HUES48 (cell line): ENCODE measurements around the gene TNN.
A peak's percentile ranks its signal among the peaks of the same experiment; 100 is the strongest.

ENCODE experiments used
- H3K27ac ChIP-seq: one replicate; pipeline ENCODE4 v1.7.0; 2013; ENCODE audit warnings: low read depth, low read length, inconsistent platforms
- H3K27me3 ChIP-seq: 2 replicates; pipeline ENCODE4 v1.6.1; 2013; ENCODE audit warnings: mild to moderate bottlenecking, low read length; ENCODE audit not compliant: control insufficient read depth, insufficient read depth
- H3K36me3 ChIP-seq: 2 replicates; pipeline ENCODE4 v1.6.1; 2013; ENCODE audit warnings: low read length; ENCODE audit not compliant: control insufficient read depth, insufficient read depth
- H3K4me1 ChIP-seq: 2 replicates; pipeline ENCODE4 v1.6.1; 2013; ENCODE audit warnings: mild to moderate bottlenecking, low read length; ENCODE audit not compliant: control insufficient read depth, insufficient read depth
- H3K4me3 ChIP-seq: 2 replicates; pipeline ENCODE4 v1.5.1; 2013; ENCODE audit warnings: mild to moderate bottlenecking, low read depth, low read length
- H3K9ac ChIP-seq: 2 replicates; pipeline ENCODE4 v1.6.1; 2013; ENCODE audit warnings: mild to moderate bottlenecking, low read depth, low read length, moderate library complexity
- H3K9me3 ChIP-seq: 2 replicates; pipeline ENCODE4 v1.6.1; 2013; ENCODE audit warnings: low read length; ENCODE audit not compliant: control insufficient read depth, insufficient read depth

TNN gene

DNA sequence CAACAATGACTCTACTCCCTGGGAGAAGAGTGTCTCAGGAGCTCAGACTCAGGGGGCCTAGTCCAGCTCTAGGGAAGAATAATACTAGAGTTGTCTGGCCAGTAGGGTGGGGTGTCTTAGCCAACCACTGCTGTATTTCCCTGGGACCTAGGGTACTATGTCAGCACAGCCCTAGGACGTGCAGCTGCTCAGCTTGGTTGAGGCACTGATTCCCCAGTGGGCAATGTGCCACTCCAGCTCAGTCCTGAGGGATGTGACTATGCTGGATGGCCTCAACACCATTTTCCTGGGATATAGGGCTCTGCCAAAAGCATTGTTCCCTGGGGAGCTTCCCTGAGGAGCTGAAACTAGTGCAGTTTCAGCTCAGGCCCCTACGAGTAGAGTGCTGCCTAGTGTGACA is 47.4 kb downstream of the TNN start:
- H3K9me3 ChIP-seq, result peaks cover 5% of the 10 kb centered on the region; the same call in 1 of the 2 replicates
- H3K27me3 ChIP-seq, result no peaks in the 10 kb centered on the region
- no peak overlapping the region for H3K4me3 ChIP-seq
- no peak overlapping the region for H3K9ac ChIP-seq
- no peaks in the 10 kb centered on the region for H3K36me3 ChIP-seq
- no peaks in the 10 kb centered on the region for H3K4me1 ChIP-seq
- no peak overlapping the region for H3K27ac ChIP-seq

DNA sequence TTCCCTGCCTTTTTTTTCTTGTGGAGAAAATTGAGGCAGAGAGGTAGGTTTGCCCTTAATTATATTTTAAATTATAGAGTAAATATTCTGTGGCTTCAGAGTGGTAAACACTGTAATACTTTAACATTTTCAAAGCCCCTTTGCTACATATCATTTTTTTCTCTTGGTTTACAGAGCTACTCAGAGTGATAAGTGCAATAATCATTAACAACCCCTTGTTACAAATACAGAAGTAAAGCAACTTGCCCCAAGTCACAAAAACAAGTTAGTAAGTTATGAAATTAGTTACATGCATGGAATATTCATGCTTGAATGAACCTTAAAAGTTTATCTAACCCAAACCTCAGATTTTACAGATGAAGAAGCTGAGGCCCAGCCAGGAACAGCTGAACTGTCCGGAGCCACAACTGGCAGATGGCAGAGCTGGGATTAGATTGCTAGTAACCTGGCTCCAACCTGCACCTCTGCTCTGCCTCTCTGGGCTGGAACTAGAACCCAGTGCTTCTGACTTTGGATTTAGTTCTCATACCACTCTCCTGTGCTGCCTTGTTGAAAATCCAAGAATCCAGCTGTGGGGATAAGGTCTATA is 48.7 kb downstream of the TNN start:
- Histone ChIP-seq H3K4me3 (no peak overlapping the region), H3K4me1 (no peaks in the 10 kb centered on the region), H3K27me3 (no peaks in the 10 kb centered on the region), H3K9me3 (peaks cover 5% of the 10 kb centered on the region; the same call in 1 of the 2 replicates), H3K9ac (no peak overlapping the region), H3K36me3 (no peaks in the 10 kb centered on the region), H3K27ac (no peak overlapping the region)

DNA sequence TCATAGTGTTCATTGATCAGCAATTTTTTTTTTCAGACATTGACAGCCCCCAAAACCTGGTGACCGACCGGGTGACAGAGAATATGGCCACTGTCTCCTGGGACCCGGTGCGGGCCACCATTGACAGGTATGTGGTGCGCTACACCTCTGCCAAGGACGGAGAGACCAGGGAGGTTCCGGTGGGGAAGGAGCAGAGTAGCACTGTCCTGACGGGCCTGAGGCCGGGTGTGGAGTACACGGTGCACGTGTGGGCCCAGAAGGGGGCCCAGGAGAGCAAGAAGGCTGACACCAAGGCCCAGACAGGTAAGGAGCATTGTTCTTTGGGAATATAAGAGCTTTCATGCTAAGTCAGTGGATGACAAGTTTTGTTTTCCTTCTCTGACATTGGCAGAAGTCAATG is 49.3 kb downstream of the TNN start:
- H3K9me3 ChIP-seq, result peaks cover 5% of the 10 kb centered on the region; the same call in 1 of the 2 replicates
- no peaks in the 10 kb centered on the region for H3K36me3 ChIP-seq
- H3K4me3 ChIP-seq, result no peak overlapping the region
- no peak overlapping the region for H3K27ac ChIP-seq
- H3K4me1 ChIP-seq, result no peaks in the 10 kb centered on the region
- no peak overlapping the region for H3K9ac ChIP-seq
- no peaks in the 10 kb centered on the region for H3K27me3 ChIP-seq

DNA sequence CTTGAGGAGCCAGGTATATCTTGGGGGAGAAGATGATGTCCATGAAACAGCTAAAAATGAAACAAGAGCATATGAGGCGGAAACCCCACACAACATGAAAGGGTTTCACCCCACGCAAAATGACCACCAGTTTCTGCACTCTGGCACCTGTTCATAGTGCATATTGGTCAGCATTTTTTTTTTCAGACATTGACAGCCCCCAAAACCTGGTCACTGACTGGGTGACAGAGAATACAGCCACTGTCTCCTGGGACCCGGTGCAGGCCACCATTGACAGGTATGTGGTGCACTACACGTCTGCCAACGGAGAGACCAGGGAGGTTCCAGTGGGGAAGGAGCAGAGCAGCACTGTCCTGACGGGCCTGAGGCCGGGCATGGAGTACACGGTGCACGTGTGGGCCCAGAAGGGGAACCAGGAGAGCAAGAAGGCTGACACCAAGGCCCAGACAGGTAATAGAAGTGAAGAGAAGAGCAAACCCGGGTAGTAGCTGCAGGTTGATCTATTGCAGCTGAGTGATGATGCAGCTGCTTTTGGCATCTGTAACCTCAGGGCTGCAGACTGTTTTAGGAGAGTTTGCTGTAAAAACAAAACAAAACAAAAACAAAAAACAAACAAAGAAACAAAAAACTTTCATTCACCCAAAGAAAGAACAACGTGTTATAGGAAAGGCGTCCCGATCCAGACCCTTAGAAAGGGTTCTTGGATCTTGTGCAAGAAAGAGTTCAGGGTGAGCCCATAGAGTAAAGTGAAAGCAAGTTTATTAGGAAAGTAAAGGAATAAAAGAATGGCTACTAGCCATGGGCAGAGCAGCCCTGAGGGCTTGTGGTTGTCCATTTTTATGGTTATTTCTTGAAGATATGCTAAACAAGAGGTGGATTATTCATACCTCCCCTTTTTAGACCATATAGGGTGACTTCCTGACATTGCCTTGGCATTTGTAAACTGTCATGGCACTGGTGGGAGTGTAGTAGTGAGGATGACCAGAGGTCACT is 51.0 kb downstream of the TNN start:
- Histone ChIP-seq H3K4me3 (no peak overlapping the region), H3K9me3 (no peaks in the 10 kb centered on the region), H3K4me1 (no peaks in the 10 kb centered on the region), H3K27me3 (no peaks in the 10 kb centered on the region), H3K9ac (no peak overlapping the region), H3K36me3 (no peaks in the 10 kb centered on the region), H3K27ac (no peak overlapping the region)

DNA sequence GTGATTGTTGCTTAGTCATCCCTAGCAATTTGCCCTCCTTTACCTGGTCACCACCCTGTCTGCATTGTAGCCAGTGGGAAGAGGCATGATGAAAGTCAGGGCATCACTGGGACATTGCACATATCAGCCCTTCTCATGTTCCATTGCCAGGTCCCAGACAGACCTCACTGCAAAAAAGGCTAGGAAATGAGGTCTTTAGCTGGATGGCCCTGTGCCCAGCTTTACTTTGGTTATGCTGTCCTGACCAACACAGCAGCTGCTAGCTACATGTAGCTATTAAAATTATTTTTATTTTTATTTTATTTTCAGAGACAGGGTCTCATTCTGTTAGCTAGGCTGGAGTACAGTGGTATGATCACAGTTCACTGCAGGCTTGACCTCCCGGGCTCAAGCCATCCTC is 52.9 kb downstream of the TNN start:
- H3K27me3 ChIP-seq, result no peaks in the 10 kb centered on the region
- H3K9ac ChIP-seq, result no peak overlapping the region
- H3K9me3 ChIP-seq, result no peaks in the 10 kb centered on the region
- H3K4me3 ChIP-seq, result no peak overlapping the region
- no peak overlapping the region for H3K27ac ChIP-seq
- no peaks in the 10 kb centered on the region for H3K36me3 ChIP-seq
- H3K4me1 ChIP-seq, result 0 out of 2 replicates have a peak, but pooled peaks cover 4% of the 10 kb centered on the region

DNA sequence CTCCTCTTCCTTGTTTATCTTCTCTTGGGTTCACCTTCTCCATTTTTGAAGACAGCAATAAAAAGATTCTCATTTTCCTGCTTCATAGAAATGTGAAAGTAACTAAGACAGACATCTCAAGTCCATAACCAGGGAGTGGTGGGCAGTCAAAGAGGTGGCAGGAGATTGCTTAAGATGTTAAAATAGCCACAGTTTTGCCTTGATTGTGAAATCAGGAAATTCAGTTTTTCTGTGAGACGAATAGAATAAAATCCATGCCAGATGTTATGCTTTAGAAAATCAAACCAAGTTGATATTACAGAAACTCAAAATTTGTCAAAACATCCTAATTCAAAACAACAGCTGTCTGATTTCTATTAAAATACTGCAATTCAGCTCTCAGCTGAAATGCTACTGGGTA is 57.2 kb downstream of the TNN start:
- no peak overlapping the region for H3K9ac ChIP-seq
- no peak overlapping the region for H3K4me3 ChIP-seq

DNA sequence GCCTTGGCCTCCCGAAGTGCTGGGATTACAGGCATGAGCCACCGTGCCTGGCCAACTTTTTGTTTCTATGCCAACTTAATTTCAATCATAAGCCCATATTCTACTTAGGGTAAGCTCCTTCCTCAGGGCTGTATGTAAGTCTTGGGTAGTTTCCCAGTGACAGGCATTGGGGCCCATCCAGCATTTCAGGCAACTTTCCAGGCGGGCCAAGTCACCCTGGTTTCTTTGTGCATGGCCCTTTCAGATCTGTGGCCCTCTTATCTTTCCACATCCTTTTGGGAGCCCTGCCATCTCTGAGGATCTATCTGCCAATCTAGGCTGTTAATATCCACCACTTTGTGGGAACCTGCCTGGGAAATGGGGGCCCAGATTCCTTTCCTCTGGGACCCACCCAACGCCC is 58.7 kb downstream of the TNN start:
- no peaks in the 10 kb centered on the region for H3K27me3 ChIP-seq
- no peaks in the 10 kb centered on the region for H3K9me3 ChIP-seq
- no peaks in the 10 kb centered on the region for H3K36me3 ChIP-seq
- H3K4me1 ChIP-seq, result peaks cover 26% of the 10 kb centered on the region
- no peak overlapping the region for H3K9ac ChIP-seq
- no peak overlapping the region for H3K27ac ChIP-seq
- H3K4me3 ChIP-seq, result no peak overlapping the region

More for the DNA sequence above, 57.2 kb downstream of the TNN start:
- Histone ChIP-seq H3K4me1 (peaks cover 12% of the 10 kb centered on the region), H3K36me3 (no peaks in the 10 kb centered on the region), H3K9me3 (no peaks in the 10 kb centered on the region), H3K27me3 (no peaks in the 10 kb centered on the region), H3K27ac (no peak overlapping the region)

DNA sequence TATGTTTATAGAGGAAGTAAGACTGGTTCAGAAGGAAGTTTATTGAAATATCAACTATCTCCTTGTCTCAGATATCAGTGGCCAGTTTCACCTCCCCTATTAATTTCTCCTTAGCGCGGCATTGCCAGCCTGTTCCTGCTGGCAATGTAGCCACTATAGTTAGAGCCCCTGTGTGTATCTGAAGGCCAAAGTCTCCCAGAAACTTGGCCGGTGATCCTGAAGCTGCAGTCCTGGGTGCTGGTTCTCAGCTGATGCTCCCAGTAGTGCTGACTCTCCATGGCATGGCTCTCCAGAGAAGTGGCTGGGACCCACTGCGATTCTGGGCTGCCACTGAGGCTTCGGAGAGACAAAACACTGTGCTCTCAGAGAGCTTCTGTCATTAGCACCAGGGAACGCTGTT is 59.9 kb downstream of the TNN start:
- no peaks in the 10 kb centered on the region for H3K27me3 ChIP-seq
- H3K36me3 ChIP-seq, result no peaks in the 10 kb centered on the region
- H3K9ac ChIP-seq, result no peak overlapping the region
- H3K4me1 ChIP-seq, result peaks cover 32% of the 10 kb centered on the region
- no peak overlapping the region for H3K4me3 ChIP-seq
- no peak overlapping the region for H3K27ac ChIP-seq
- no peaks in the 10 kb centered on the region for H3K9me3 ChIP-seq

DNA sequence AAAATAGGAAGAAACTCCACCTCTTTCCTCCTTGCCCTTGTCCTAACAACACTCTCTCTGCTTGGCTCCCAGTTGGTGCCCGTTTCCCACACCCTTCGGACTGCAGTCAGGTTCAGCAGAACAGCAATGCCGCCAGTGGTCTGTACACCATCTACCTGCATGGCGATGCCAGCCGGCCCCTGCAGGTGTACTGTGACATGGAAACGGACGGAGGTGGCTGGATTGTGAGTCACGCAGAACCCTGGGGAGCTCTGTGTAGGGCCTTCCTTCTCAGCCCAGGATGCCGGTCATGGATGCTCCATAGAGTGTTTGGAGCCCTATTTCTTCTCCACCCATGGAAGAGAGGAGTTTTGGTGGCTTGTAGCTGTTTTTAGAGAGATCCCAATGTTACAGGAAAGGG is 60.9 kb downstream of the TNN start:
- no peaks in the 10 kb centered on the region for H3K9me3 ChIP-seq
- no peak overlapping the region for H3K9ac ChIP-seq
- H3K27me3 ChIP-seq, result no peaks in the 10 kb centered on the region
- H3K36me3 ChIP-seq, result no peaks in the 10 kb centered on the region
- H3K27ac ChIP-seq, result peak overlapping the region; percentile 23
- H3K4me1 ChIP-seq, result peaks cover 32% of the 10 kb centered on the region
- no peak overlapping the region for H3K4me3 ChIP-seq

DNA sequence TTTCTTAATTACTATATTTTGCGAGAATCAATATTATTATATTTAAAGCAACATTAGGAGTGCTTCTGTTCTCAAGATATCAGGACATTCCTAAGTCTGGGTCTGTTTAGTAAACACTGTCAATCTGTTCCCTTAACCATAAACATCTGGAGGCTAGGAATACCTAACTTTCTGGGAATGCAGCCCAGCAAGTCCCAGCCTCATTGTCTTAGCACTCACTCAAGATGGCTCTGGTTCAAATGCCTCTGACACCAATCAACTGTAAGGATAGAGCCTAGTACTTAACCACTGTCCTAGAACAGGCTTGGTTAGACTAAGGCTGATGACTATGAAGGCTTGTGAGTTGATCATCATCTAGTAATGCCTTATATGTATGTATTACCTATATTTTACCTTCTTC is 61.5 kb downstream of the TNN start:
- Histone ChIP-seq H3K36me3 (no peaks in the 10 kb centered on the region), H3K27me3 (no peaks in the 10 kb centered on the region), H3K27ac (peak overlapping the region; percentile 98), H3K9ac (peak overlapping the region; percentile 67), H3K4me3 (no peak overlapping the region; the same call in 1 of the 2 replicates), H3K9me3 (no peaks in the 10 kb centered on the region), H3K4me1 (peaks cover 32% of the 10 kb centered on the region)

DNA sequence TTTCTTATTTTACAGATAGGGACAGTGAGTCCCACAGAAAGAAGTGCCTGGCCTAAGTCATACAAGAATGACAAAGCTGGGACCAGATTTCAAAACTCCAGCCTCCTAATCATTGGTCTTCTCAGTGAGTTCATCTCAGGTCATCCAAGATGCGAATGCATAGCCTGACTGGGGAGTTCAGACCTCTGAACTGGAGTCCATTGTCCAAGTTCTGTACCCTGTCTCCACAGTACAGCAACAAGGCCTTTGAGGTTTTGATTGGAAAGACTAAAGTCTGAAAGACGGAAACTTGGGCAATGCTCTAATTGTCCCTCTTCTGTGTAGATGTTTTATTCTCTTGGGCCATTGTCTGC is 62.0 kb downstream of the TNN start:
- Histone ChIP-seq H3K9ac (peak overlapping the region; percentile 67), H3K4me3 (no peak overlapping the region; the same call in 1 of the 2 replicates), H3K27ac (peak overlapping the region; percentile 98), H3K9me3 (no peaks in the 10 kb centered on the region), H3K4me1 (peaks cover 32% of the 10 kb centered on the region), H3K36me3 (no peaks in the 10 kb centered on the region), H3K27me3 (no peaks in the 10 kb centered on the region)
